OCI-LY7 (cell line): ENCODE results near the gene ZNF383. TPM values are rescaled to one million over a fixed set of nuclear protein-coding genes. Genes with fewer than 3 reads are reported as not detected.
"Not testable (repeated sequence)": the region's sequence is repeated elsewhere in the genome, so short reads cannot be mapped to it uniquely, and the experiment has no call there.

Experiments used
- BruUV-seq: library from RNA; stranded (reverse); fragments of 400-500 nt; replicated peaks from 2 replicates; lab custom pipeline; 2021; lab: Mats Ljungman, UMichigan
- CTCF ChIA-PET: fragments of 300-600 bp; sonication (Branson Sonifier 250); formaldehyde crosslinking; loops from one replicate; lab custom pipeline; 2022; ENCODE audit warnings: antibody characterized with exemption; ENCODE audit not compliant: unreplicated experiment; lab: Charles Lee
- POLR2A ChIA-PET: fragments of 300-600 bp; sonication (Branson Sonifier 250); formaldehyde crosslinking; loops from one replicate; lab custom pipeline; 2022; ENCODE audit warnings: antibody characterized with exemption; lab: Charles Lee
- DNase-seq: peaks from one replicate; pipeline ENCODE4 v3.0.0-alpha.2; 2015; ENCODE audit warnings: low spot score
- H2AFZ ChIP-seq: fragments of 200-600 bp; sonication (generic), shearing (Covaris generic); 2 replicates; pipeline ENCODE4 v1.6.1; 2014; ENCODE audit warnings: mild to moderate bottlenecking, antibody characterized with exemption, low read length, moderate library complexity
- H3K27ac ChIP-seq: fragments of 200-600 bp; sonication (generic); 2 replicates; pipeline ENCODE4 v1.5.1; 2014; ENCODE audit warnings: mixed run types, low read depth, mild to moderate bottlenecking, moderate library complexity, low read length, inconsistent platforms; ENCODE audit not compliant: poor library complexity, severe bottlenecking
- H3K36me3 ChIP-seq: fragments of 200-600 bp; sonication (generic); 2 replicates; pipeline ENCODE4 v1.6.1; 2014; ENCODE audit warnings: mild to moderate bottlenecking, antibody characterized with exemption, low read length, moderate library complexity, mixed read lengths; ENCODE audit not compliant: insufficient read depth
- H3K4me1 ChIP-seq: fragments of 200-600 bp; sonication (generic); 2 replicates; pipeline ENCODE4 v1.5.1; 2014; ENCODE audit warnings: mild to moderate bottlenecking, low read length; ENCODE audit not compliant: insufficient read depth, poor library complexity, severe bottlenecking
- H3K4me2 ChIP-seq: fragments of 200-600 bp; sonication (generic); 2 replicates; pipeline ENCODE4 v1.6.1; 2014; ENCODE audit warnings: mild to moderate bottlenecking, low read length
- H3K4me3 ChIP-seq: fragments of 200-600 bp; sonication (generic); 2 replicates; pipeline ENCODE4 v1.5.1; 2014; ENCODE audit warnings: mild to moderate bottlenecking, low read depth, low read length; ENCODE audit not compliant: poor library complexity, severe bottlenecking
- H3K79me2 ChIP-seq: fragments of 200-600 bp; sonication (generic); 2 replicates; pipeline ENCODE4 v1.6.1; 2016; ENCODE audit warnings: low read depth, mild to moderate bottlenecking, low read length, moderate library complexity, mixed read lengths; ENCODE audit not compliant: insufficient read depth
- H3K9me2 ChIP-seq: fragments of 200-600 bp; sonication (generic); 2 replicates; pipeline ENCODE4 v1.6.1; 2016; ENCODE audit warnings: mild to moderate bottlenecking, low read length, mixed read lengths; ENCODE audit not compliant: insufficient read depth
- H3K9me3 ChIP-seq: fragments of 200-600 bp; sonication (generic); 2 replicates; pipeline ENCODE4 v1.6.1; 2014; ENCODE audit warnings: mild to moderate bottlenecking, mixed run types, low read length, mixed read lengths
- H4K20me1 ChIP-seq: fragments of 200-600 bp; sonication (generic); 2 replicates; pipeline ENCODE4 v1.6.1; 2014; ENCODE audit warnings: mild to moderate bottlenecking, antibody characterized with exemption, low read length, moderate library complexity, mixed read lengths; ENCODE audit not compliant: insufficient read depth
- EZH2phosphoT487 ChIP-seq: fragments of 200-600 bp; sonication (generic); IDR thresholded peaks from 2 replicates; pipeline ENCODE4 v1.6.1; 2018; ENCODE audit warnings: low read depth, borderline replicate concordance, mild to moderate bottlenecking, mixed run types, antibody characterized with exemption, low read length, moderate library complexity, mixed read lengths
- intact Hi-C: fragments of 100-400 bp; cut with micrococcal nuclease; formaldehyde crosslinking; loops from one replicate; pipeline ENCODE4 v1.10.0; 2022; ENCODE audit not compliant: unreplicated experiment
- total RNA-seq, 2 experiments: library from RNA; depleted of rRNA in 1 of 2; stranded (reverse); fragments of >200 nt in 1 of 2; shearing (Covaris generic) in 1 of 2; gene quantifications; 2 replicates each; pipeline ENCODE4 v1.2.3, GENCODE V29; 2014 to 2022
- TF ChIP-seq, protein P1 (sequence below): fragments of 200-600 bp; sonication (generic); conservative IDR thresholded peaks from 2 replicates; pipeline ENCODE4 v1.5.1; 2014; ENCODE audit warnings: mild to moderate bottlenecking, antibody characterized with exemption, low read length, moderate library complexity, mixed read lengths

ZNF383 gene
- total RNA-seq, 2 experiments from 2014 or later, result 11.4 to 16.3 TPM

DNA sequence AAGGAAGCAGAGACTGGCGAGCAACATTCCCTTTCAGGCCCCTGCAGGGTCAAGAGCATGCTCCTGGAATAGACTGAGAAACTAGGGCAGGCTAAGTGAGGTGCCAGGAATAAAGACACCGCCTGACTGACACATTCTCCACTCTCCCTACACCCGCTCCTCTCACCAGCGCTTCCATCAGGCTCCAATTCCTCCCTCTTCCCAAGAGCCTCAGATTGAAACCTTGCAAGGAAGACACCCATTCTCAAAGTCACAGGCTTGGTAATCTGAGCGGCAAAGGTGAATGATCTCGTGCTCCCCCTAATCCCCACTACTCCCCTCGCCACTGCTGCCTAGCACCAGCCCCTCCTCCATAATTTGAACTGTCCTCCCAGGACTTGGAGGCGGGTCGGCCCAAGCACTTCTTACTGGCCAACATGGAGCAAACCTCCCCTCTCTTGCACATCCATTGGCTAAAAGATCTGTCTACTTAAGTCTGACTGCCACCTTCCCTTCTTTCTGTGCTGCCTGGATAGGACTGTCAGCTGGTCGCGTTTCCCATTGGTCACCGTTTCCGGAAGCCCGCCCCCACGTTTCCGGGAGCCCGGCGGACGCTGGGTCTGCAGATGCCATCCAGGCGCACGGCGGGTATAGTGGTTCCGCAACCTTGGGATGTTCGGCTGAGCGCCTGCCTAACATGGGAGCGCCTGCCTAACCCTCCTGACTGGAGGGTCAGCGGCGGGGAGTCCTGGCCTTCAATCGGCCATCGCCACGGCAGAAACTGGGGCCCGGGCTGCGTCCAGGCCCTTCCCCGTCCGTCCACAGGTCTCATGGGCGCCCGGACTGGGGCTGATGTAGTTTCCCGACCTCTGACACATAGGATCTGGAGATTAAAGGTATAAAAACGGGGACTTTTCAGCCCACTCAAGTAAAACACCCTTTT lies 33.6 kb downstream of the ZNF383 start:
- H3K9me3 ChIP-seq, result peaks cover 15% of the 10 kb centered on the region; the same call in 1 of the 2 replicates
- intact Hi-C loops, result no loop called here
- DNase-seq, result no peak
- H3K4me1 ChIP-seq, result no peaks in the 10 kb centered on the region
- ChIA-PET POLR2A (no interaction called here), CTCF (no interaction called here)
- TF ChIP-seq, protein P1, sequence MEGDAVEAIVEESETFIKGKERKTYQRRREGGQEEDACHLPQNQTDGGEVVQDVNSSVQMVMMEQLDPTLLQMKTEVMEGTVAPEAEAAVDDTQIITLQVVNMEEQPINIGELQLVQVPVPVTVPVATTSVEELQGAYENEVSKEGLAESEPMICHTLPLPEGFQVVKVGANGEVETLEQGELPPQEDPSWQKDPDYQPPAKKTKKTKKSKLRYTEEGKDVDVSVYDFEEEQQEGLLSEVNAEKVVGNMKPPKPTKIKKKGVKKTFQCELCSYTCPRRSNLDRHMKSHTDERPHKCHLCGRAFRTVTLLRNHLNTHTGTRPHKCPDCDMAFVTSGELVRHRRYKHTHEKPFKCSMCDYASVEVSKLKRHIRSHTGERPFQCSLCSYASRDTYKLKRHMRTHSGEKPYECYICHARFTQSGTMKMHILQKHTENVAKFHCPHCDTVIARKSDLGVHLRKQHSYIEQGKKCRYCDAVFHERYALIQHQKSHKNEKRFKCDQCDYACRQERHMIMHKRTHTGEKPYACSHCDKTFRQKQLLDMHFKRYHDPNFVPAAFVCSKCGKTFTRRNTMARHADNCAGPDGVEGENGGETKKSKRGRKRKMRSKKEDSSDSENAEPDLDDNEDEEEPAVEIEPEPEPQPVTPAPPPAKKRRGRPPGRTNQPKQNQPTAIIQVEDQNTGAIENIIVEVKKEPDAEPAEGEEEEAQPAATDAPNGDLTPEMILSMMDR, result no peak
- TF ChIP-seq EZH2phosphoT487, result no peak
- H3K79me2 ChIP-seq, result no peaks in the 10 kb centered on the region
- no peaks in the 10 kb centered on the region for H4K20me1 ChIP-seq
- no TSS peak for BruUV-seq
- no peak overlapping the region for H3K4me3 ChIP-seq
- no peaks in the 10 kb centered on the region for H3K9me2 ChIP-seq
- H3K36me3 ChIP-seq, result no peaks in the 10 kb centered on the region
- H2AFZ ChIP-seq, result no peak overlapping the region
- no peak overlapping the region for H3K27ac ChIP-seq
- no peak overlapping the region for H3K4me2 ChIP-seq

- H3K36me3 ChIP-seq, H3K4me1 ChIP-seq, H3K9me3 ChIP-seq, H3K4me3 ChIP-seq, DNase-seq, H3K79me2 ChIP-seq, H2AFZ ChIP-seq, BruUV-seq, H3K4me2 ChIP-seq, CTCF ChIA-PET, intact Hi-C loops, H4K20me1 ChIP-seq, H3K27ac ChIP-seq, POLR2A ChIA-PET, H3K9me2 ChIP-seq: not testable (repeated sequence)
- TF ChIP-seq, protein P1, result peak; percentile 24; the same call in 1 of the 2 replicates
These were observed 45.0 kb downstream of the ZNF383 start for GRCh38 chr19:37263028-37263427.

GRCh38 chr19:37267005-37267404 lies 49.0 kb downstream of the ZNF383 start:
- DNase-seq, H3K9me2 ChIP-seq, H3K4me2 ChIP-seq, intact Hi-C loops, H3K79me2 ChIP-seq, H3K9me3 ChIP-seq, H2AFZ ChIP-seq, POLR2A ChIA-PET, H3K27ac ChIP-seq, CTCF ChIA-PET, H3K36me3 ChIP-seq, H3K4me3 ChIP-seq, BruUV-seq, H3K4me1 ChIP-seq, H4K20me1 ChIP-seq: not testable (repeated sequence)

DNA sequence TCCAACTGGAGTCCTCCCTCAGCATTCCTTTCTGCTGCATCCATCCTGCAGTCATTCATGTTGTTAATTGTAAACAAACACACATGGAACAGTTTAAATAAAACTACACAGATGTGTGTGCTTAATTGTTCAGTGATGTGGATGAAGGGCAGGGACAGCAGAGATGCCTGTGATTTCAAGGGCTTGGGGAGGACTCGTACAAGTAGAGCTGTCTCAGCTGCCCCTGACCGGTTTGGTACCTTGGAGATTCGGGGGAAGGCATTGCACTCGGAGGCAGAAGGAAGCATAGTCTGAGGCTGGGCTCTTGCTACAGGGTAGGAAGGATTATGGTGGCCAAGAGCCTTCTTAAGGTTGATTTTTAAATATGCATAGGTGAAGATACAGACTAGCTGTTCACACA lies 49.7 kb downstream of the ZNF383 start:
- CTCF ChIA-PET, BruUV-seq, POLR2A ChIA-PET: not testable (repeated sequence)

DNA sequence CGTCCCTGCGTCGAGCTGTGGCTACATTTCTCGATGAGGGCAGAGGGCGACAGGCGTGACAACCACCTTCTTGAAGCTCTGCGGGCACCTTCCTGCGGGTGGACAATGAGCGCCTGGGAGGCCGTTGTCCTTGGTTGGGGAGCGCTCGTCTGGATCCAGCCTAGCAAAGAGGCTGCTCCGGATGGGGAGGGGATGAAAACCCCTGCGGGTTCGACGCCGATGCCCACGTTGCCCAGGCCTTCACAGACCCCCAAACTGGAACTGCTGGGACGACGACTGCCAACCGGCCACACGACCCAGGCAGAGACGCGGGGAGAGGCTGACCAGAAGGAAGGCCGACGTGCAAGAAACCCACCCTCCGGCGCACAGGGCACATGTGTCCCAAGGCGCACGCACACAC lies 62.6 kb downstream of the ZNF383 start:
- CTCF ChIA-PET, H3K27ac ChIP-seq, POLR2A ChIA-PET, BruUV-seq, H3K79me2 ChIP-seq, intact Hi-C loops, H3K4me3 ChIP-seq, H3K4me1 ChIP-seq, DNase-seq, H4K20me1 ChIP-seq, H2AFZ ChIP-seq, H3K9me2 ChIP-seq, H3K9me3 ChIP-seq, H3K36me3 ChIP-seq, H3K4me2 ChIP-seq: not testable (repeated sequence)

More for the DNA sequence above, 49.7 kb downstream of the ZNF383 start:
- H3K9me3 ChIP-seq, H3K4me1 ChIP-seq, H2AFZ ChIP-seq, intact Hi-C loops, H3K4me2 ChIP-seq, H3K4me3 ChIP-seq, H3K27ac ChIP-seq, DNase-seq, H4K20me1 ChIP-seq, H3K79me2 ChIP-seq, H3K9me2 ChIP-seq, H3K36me3 ChIP-seq: not testable (repeated sequence)
